Activated CD4-positive, alpha-beta T cell treated with anti-CD3 and anti-CD28 coated beads, Interleukin-2, amount 50 U/mL, for 4 hours (primary cell): ENCODE measurements around the gene FAM9C.
A peak's percentile ranks its signal among the peaks of the same experiment; 100 is the strongest.
"Not testable (repeated sequence)": the region's sequence is repeated elsewhere in the genome, so short reads cannot be mapped to it uniquely, and the experiment has no call there.

Experiments used
- DNase-seq, 2 experiments: peaks; one replicate each; pipeline ENCODE4 v3.0.0-alpha.2; 2020

The FAM9C gene

GRCh38 chrX:13076176-13076961, 31.9 kb upstream of the FAM9C start:
- DNase-seq: no peak

- DNase-seq: no peak
Measured at GRCh38 chrX:13074297-13075262, 30.2 kb upstream of the FAM9C start.

- no peak for DNase-seq
Measured at GRCh38 chrX:13069771-13070416, 25.5 kb upstream of the FAM9C start.

- DNase-seq: no peak
Measured at GRCh38 chrX:13068651-13069050, 24.2 kb upstream of the FAM9C start.

- DNase-seq: no peak
Measured at GRCh38 chrX:13067773-13068172, 23.4 kb upstream of the FAM9C start.

- DNase-seq: no peak
Measured at GRCh38 chrX:13066391-13066790, 22.0 kb upstream of the FAM9C start.

- DNase-seq: no peak
Measured at GRCh38 chrX:13064599-13065143, 20.3 kb upstream of the FAM9C start.

- not testable (repeated sequence) for DNase-seq
Measured at GRCh38 chrX:13063124-13063523, 18.7 kb upstream of the FAM9C start.

GRCh38 chrX:13062331-13062730, 17.9 kb upstream of the FAM9C start:
- DNase-seq: not testable (repeated sequence)

GRCh38 chrX:13061215-13061708, 16.8 kb upstream of the FAM9C start:
- DNase-seq: not testable (repeated sequence)

GRCh38 chrX:13059637-13060499, 15.4 kb upstream of the FAM9C start:
- DNase-seq: no peak

GRCh38 chrX:13055486-13055885, 11.1 kb upstream of the FAM9C start:
- DNase-seq: no peak

- DNase-seq: no peak
Measured at GRCh38 chrX:13053171-13053570, 8.8 kb upstream of the FAM9C start.

GRCh38 chrX:13051529-13052172, 7.2 kb upstream of the FAM9C start:
- DNase-seq: peak in 1 of 2 experiments; percentile 10

- no peak for DNase-seq
Measured at GRCh38 chrX:13051167-13051528, 6.7 kb upstream of the FAM9C start.

GRCh38 chrX:13050151-13050550, 5.7 kb upstream of the FAM9C start:
- no peak for DNase-seq

GRCh38 chrX:13048280-13048679, 3.9 kb upstream of the FAM9C start:
- no peak for DNase-seq

GRCh38 chrX:13047759-13048158, 3.3 kb upstream of the FAM9C start:
- no peak for DNase-seq

GRCh38 chrX:13046141-13046855, 1.9 kb upstream of the FAM9C start:
- DNase-seq: no peak

- no peak for DNase-seq
Measured at GRCh38 chrX:13043938-13044337, 482 bp downstream of the FAM9C start.

- no peak for DNase-seq
Measured at GRCh38 chrX:13043138-13043537, 1.3 kb downstream of the FAM9C start.
